ENCODE data around the gene APBA1.

The APBA1 gene

DNA sequence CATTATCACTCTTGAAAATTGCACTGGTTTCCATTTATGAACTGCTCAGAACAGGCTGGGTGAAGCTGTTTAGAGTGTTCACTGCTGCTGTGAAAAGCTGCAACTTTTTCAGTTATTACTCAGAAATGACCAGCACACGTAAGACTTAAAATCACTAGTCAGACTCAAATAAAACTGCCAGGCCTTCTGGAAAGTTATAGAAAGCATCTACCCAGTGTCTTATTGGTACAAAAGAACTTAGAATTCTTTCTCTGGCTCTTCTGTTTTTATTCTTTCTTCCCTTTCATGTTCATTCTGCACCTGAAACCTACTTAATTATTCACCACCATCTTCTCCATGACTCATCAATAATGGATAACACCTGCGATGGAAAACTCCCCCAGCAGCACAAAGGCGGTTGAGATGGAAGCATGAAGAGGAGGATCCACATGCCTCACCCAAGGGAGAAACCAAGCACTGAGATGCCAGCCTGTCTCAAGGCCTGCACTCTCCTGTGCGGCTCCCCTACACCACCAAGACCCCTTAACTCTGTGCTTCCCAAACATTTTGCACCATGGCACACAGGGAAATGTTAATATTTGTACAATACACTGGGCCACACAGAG lies 175.2 kb downstream of the APBA1 start:
- Histone ChIP-seq H3K9me2 (replicated peaks; ENCODE audit: control insufficient read depth, low read length) (no peaks in the 10 kb centered on the region), H3K4me3 (ENCODE audit: low read length) (no peak overlapping the region), H3F3A (ENCODE audit: control insufficient read depth, insufficient read depth) (no peaks in the 10 kb centered on the region), H3K79me2 (ENCODE audit: control insufficient read depth, low read length) (no peaks in the 10 kb centered on the region), H3K4me2 (ENCODE audit: low read length) (no peak overlapping the region), H3K27me3 (ENCODE audit: control insufficient read depth, low read length) (no peaks in the 10 kb centered on the region; the same call in 1 of the 2 replicates), H4K20me1 (ENCODE audit: control insufficient read depth, insufficient read depth, low read depth, low read length) (no peaks in the 10 kb centered on the region), H3K9me3 (ENCODE audit: control insufficient read depth, insufficient read depth, low read length) (no peaks in the 10 kb centered on the region), H3K4me1 (ENCODE audit: control insufficient read depth, low read length) (no peaks in the 10 kb centered on the region), H3K27ac (ENCODE audit: low read depth, low read length) (no peak overlapping the region), H3K36me3 (ENCODE audit: control insufficient read depth, low read length) (no peaks in the 10 kb centered on the region)
- TF ChIP-seq EZH2phosphoT487 (IDR thresholded peaks at IDR 0.05; ENCODE audit: borderline replicate concordance, low read length), result no peak

DNA sequence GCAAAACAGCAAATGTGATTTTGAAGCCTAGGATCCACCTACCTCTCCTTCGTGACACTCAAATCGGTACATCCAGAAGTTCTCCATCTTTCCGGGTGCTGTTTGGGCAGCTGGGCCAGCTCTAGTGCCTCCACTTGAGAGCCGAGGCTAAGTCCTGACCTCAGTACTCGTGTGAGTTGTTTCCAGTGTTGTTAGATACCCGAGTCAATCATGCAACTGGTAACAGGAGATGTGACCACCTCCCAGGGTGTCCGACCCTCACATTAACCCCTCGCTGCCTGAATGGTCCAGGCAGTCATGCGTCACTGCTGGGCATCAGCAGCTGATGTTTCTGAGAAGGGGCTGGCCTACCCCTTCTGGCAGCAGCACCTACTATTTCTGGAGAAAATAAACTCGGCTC lies 176.9 kb downstream of the APBA1 start:
- Histone ChIP-seq H3K79me2 (ENCODE audit: control insufficient read depth, low read length) (no peaks in the 10 kb centered on the region), H3K9me2 (replicated peaks; ENCODE audit: control insufficient read depth, low read length) (no peaks in the 10 kb centered on the region), H3K4me3 (ENCODE audit: low read length) (no peak overlapping the region), H3K4me2 (ENCODE audit: low read length) (no peak overlapping the region), H3K36me3 (ENCODE audit: control insufficient read depth, low read length) (no peaks in the 10 kb centered on the region), H4K20me1 (ENCODE audit: control insufficient read depth, insufficient read depth, low read depth, low read length) (no peaks in the 10 kb centered on the region), H3K9me3 (ENCODE audit: control insufficient read depth, insufficient read depth, low read length) (no peaks in the 10 kb centered on the region), H3F3A (ENCODE audit: control insufficient read depth, insufficient read depth) (no peaks in the 10 kb centered on the region), H3K4me1 (ENCODE audit: control insufficient read depth, low read length) (no peaks in the 10 kb centered on the region), H3K27ac (ENCODE audit: low read depth, low read length) (no peak overlapping the region), H3K27me3 (ENCODE audit: control insufficient read depth, low read length) (no peaks in the 10 kb centered on the region)
- TF ChIP-seq EZH2phosphoT487 (IDR thresholded peaks at IDR 0.05; ENCODE audit: borderline replicate concordance, low read length), result no peak
- TF ChIP-seq, protein P1, sequence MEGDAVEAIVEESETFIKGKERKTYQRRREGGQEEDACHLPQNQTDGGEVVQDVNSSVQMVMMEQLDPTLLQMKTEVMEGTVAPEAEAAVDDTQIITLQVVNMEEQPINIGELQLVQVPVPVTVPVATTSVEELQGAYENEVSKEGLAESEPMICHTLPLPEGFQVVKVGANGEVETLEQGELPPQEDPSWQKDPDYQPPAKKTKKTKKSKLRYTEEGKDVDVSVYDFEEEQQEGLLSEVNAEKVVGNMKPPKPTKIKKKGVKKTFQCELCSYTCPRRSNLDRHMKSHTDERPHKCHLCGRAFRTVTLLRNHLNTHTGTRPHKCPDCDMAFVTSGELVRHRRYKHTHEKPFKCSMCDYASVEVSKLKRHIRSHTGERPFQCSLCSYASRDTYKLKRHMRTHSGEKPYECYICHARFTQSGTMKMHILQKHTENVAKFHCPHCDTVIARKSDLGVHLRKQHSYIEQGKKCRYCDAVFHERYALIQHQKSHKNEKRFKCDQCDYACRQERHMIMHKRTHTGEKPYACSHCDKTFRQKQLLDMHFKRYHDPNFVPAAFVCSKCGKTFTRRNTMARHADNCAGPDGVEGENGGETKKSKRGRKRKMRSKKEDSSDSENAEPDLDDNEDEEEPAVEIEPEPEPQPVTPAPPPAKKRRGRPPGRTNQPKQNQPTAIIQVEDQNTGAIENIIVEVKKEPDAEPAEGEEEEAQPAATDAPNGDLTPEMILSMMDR (IDR thresholded peaks at IDR 0.05; ENCODE audit: low read depth, low read length, poor library complexity, severe bottlenecking), result no peak

DNA sequence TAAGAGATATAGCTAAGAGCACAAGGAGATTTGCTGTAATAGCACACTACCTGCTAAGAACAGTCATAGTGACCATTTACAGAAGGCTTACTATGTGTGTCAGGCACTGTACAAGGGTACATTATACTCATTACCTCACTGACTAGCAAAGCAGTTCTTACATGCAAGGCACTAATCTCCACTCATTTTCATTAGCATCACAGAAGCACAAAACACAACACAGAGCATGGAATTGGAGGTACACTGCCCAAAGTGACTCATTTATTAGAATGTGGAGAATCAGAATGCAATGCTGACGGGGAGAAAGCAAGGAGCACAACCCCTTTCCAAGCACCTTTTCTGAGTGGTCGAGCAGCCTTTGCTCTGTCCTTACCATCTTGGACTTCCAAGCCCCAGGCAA lies 177.4 kb downstream of the APBA1 start:
- Histone ChIP-seq H4K20me1 (ENCODE audit: control insufficient read depth, insufficient read depth, low read depth, low read length) (no peaks in the 10 kb centered on the region), H3K27ac (ENCODE audit: low read depth, low read length) (no peak overlapping the region), H3K4me3 (ENCODE audit: low read length) (no peak overlapping the region), H3K4me1 (ENCODE audit: control insufficient read depth, low read length) (no peaks in the 10 kb centered on the region), H3F3A (ENCODE audit: control insufficient read depth, insufficient read depth) (no peaks in the 10 kb centered on the region), H3K79me2 (ENCODE audit: control insufficient read depth, low read length) (no peaks in the 10 kb centered on the region), H3K36me3 (ENCODE audit: control insufficient read depth, low read length) (no peaks in the 10 kb centered on the region), H3K9me2 (replicated peaks; ENCODE audit: control insufficient read depth, low read length) (no peaks in the 10 kb centered on the region), H3K9me3 (ENCODE audit: control insufficient read depth, insufficient read depth, low read length) (no peaks in the 10 kb centered on the region), H3K4me2 (ENCODE audit: low read length) (no peak overlapping the region), H3K27me3 (ENCODE audit: control insufficient read depth, low read length) (no peaks in the 10 kb centered on the region)
- TF ChIP-seq, protein P1 (IDR thresholded peaks at IDR 0.05; ENCODE audit: low read depth, low read length, poor library complexity, severe bottlenecking), result no peak
- no peak for TF ChIP-seq EZH2phosphoT487 (IDR thresholded peaks at IDR 0.05; ENCODE audit: borderline replicate concordance, low read length)

DNA sequence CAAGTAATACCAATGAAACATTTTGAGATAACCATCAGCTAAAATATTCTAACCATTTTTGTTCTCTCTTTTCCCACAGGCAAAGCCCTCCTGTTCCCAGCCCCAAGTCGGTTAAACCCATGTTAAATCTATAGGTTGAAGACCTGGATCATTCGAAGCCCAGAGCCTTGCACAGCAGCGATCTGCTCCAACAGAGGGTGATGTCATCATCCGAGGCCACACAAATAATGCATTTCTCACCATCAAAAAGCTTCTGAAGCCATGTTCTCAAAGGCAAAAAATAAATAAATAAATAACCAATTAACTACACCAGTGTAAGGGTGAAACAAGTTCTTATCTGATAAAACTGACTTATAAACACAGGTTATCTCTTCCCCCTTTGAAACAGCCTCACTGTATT lies 178.0 kb downstream of the APBA1 start:
- no peak overlapping the region for H3K4me2 ChIP-seq (ENCODE audit: low read length)
- H3K79me2 ChIP-seq (ENCODE audit: control insufficient read depth, low read length), result no peaks in the 10 kb centered on the region
- H4K20me1 ChIP-seq (ENCODE audit: control insufficient read depth, insufficient read depth, low read depth, low read length), result no peaks in the 10 kb centered on the region
- TF ChIP-seq, protein P1 (IDR thresholded peaks at IDR 0.05; ENCODE audit: low read depth, low read length, poor library complexity, severe bottlenecking), result no peak
- TF ChIP-seq EZH2phosphoT487 (IDR thresholded peaks at IDR 0.05; ENCODE audit: borderline replicate concordance, low read length), result no peak
- no peaks in the 10 kb centered on the region for H3K4me1 ChIP-seq (ENCODE audit: control insufficient read depth, low read length)
- H3K9me3 ChIP-seq (ENCODE audit: control insufficient read depth, insufficient read depth, low read length), result no peaks in the 10 kb centered on the region
- H3K27ac ChIP-seq (ENCODE audit: low read depth, low read length), result no peak overlapping the region
- H3K4me3 ChIP-seq (ENCODE audit: low read length), result no peak overlapping the region
- H3K36me3 ChIP-seq (ENCODE audit: control insufficient read depth, low read length), result no peaks in the 10 kb centered on the region
- no peaks in the 10 kb centered on the region for H3K9me2 ChIP-seq (replicated peaks; ENCODE audit: control insufficient read depth, low read length)
- H3F3A ChIP-seq (ENCODE audit: control insufficient read depth, insufficient read depth), result no peaks in the 10 kb centered on the region
- no peaks in the 10 kb centered on the region for H3K27me3 ChIP-seq (ENCODE audit: control insufficient read depth, low read length)
